Vagina (tissue), 2 donors: Measurements from ENCODE around the gene IL23A.
"Not testable (repeated sequence)": the region's sequence is repeated elsewhere in the genome, so short reads cannot be mapped to it uniquely, and the experiment has no call there.

ENCODE experiments used
- POLR2A ChIP-seq, 2 donors: fragments of 450-650 bp; IDR thresholded peaks; one replicate each; pipeline ENCODE4 v1.6.1; 2017; ENCODE audit warnings: antibody characterized with exemption in 2 of 2, mild to moderate bottlenecking in 2 of 2, moderate library complexity in 2 of 2
- TF ChIP-seq, protein P1 (sequence below), 3 experiments: fragments of 450-650 bp in 2 of 3; fragments of 200-600 bp in 1 of 3; sonication (generic) in 1 of 3; IDR thresholded peaks; one replicate each; pipeline ENCODE4 v1.5.1; 2017 to 2019; ENCODE audit warnings: antibody characterized with exemption in 3 of 3, mild to moderate bottlenecking in 2 of 3, moderate library complexity in 2 of 3

DNA sequence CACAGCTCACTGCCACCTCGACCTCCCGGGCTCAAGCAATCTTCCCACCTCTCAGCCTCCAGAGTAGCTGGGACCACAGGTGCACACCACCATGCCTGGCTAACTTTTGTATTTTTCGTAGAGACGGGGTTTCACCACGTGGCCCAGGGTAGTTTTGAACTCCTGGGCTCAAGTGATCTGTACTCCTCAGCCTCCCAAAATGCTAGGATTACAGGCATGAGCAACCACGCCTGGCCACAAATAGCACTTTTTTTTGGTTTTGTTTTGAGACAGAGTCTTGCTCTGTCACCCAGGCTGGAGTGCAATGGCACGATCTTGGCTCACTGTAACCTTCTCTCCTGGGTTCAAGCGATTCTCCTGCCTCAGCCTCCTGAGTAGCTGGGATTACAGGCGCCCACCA, 8.6 kb downstream of the IL23A start:
- not testable (repeated sequence) for TF ChIP-seq POLR2A (IDR thresholded peaks at IDR 0.05)
- TF ChIP-seq, protein P1, sequence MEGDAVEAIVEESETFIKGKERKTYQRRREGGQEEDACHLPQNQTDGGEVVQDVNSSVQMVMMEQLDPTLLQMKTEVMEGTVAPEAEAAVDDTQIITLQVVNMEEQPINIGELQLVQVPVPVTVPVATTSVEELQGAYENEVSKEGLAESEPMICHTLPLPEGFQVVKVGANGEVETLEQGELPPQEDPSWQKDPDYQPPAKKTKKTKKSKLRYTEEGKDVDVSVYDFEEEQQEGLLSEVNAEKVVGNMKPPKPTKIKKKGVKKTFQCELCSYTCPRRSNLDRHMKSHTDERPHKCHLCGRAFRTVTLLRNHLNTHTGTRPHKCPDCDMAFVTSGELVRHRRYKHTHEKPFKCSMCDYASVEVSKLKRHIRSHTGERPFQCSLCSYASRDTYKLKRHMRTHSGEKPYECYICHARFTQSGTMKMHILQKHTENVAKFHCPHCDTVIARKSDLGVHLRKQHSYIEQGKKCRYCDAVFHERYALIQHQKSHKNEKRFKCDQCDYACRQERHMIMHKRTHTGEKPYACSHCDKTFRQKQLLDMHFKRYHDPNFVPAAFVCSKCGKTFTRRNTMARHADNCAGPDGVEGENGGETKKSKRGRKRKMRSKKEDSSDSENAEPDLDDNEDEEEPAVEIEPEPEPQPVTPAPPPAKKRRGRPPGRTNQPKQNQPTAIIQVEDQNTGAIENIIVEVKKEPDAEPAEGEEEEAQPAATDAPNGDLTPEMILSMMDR (IDR thresholded peaks at IDR 0.05), result not testable (repeated sequence)
